ENCODE data around the gene NEDD4.
"Not testable (repeated sequence)": the region's sequence is repeated elsewhere in the genome, so short reads cannot be mapped to it uniquely, and the experiment has no call there.

Gene NEDD4

DNA sequence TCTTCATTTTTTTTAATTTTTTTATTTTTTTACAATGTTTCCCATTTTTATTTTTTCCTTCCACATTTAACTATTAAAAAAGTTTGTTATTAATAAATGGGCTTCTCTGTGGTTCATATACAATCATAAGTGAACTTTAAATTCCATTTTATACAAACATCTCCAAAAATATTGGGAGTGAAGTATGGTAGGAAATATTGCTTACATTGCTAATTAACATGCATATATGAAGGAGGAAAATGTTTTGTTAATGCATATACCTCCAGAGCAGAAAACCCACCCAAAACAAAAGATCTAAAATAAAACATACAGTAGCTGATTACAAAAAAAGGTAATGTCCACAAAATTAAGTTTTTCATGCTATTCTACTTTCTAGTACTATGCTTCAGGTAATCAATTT lies 9.9 kb upstream of the NEDD4 start:
- DNase-seq (ENCODE audit: low spot score); in situ Hi-C loops (cut with MboI; ENCODE audit: low pct_unique_long_range_greater_than_20kb, low sequenced_read_pairs, unreplicated experiment): not testable (repeated sequence)

DNA sequence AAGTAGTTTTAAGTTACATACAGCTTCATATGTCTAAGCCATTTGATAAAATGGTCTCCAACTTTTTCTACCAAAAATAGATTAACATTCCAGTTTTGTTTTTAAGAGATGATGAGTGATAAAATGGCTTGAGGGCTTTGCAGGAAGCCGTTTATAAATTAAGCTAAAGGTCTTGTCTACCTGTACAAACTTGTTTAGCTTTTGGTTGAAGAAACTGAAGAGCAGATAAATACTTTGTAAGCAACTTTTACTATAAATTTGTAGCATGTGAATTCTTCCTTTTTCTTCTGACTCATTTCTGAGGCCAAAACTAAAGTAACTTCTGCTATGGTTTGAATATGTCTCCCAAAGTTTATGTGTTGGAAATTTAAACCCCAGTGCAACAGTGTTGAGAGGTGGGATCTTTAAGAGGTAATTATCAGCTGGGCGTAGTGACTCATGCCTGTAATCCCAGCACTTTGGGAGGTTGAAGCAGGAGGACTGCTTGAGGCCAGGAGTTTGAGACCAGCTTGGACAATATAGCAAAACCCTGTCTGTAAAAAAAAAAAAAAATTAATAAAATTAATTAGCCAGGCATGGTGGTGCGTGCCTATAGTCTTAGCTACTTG lies 8.2 kb upstream of the NEDD4 start:
- in situ Hi-C loops (cut with MboI; ENCODE audit: low pct_unique_long_range_greater_than_20kb, low sequenced_read_pairs, unreplicated experiment), result no loop called here
- no peak for TF ChIP-seq CTCF (IDR thresholded peaks at IDR 0.05; ENCODE audit: extremely low read depth, insufficient read depth, missing control alignments)
- DNase-seq (ENCODE audit: low spot score), result no peak

DNA sequence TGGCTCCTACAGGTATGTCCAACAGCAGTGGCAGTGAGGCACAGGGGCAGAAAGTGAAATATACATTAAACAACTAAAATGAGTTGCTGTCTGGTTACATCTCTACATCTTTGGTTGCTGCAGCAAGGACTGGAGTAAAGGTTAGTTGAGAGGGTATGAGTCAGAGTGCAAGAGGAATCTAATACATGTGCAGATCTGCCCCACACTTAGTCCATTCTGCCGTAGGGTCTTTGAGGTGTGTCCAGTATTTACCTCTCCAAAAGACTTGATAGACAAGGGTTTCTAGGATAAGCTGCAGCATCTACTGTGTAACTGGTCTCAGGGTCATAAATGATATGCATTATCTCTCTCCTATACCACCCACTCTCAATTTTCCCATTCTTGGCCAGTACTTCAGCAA lies 6.2 kb upstream of the NEDD4 start:
- DNase-seq (ENCODE audit: low spot score), result no peak
- in situ Hi-C loops (cut with MboI; ENCODE audit: low pct_unique_long_range_greater_than_20kb, low sequenced_read_pairs, unreplicated experiment), result no loop called here
- no peak for TF ChIP-seq CTCF (IDR thresholded peaks at IDR 0.05; ENCODE audit: extremely low read depth, insufficient read depth, missing control alignments)

DNA sequence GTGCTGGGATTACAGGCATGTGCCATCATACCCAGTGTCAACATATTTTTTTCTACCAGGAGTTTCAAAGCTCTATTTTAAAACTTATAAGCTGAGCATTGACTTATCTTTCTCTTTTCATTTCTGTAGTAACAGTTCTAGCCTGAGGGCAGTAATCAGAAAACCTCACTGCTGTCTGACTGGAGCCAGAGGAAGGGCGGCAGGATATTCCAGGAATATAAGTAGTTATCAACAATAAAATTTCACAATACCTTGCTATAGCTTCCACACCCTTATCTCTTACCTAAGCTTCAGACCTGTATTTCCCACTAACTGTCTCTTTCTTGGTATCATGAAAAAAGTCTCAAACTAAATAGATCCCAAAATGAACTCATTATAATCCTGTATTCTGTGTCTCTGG lies 5.1 kb upstream of the NEDD4 start:
- DNase-seq (ENCODE audit: low spot score), result no peak
- TF ChIP-seq CTCF (IDR thresholded peaks at IDR 0.05; ENCODE audit: extremely low read depth, insufficient read depth, missing control alignments), result no peak
- in situ Hi-C loops (cut with MboI; ENCODE audit: low pct_unique_long_range_greater_than_20kb, low sequenced_read_pairs, unreplicated experiment), result no loop called here

DNA sequence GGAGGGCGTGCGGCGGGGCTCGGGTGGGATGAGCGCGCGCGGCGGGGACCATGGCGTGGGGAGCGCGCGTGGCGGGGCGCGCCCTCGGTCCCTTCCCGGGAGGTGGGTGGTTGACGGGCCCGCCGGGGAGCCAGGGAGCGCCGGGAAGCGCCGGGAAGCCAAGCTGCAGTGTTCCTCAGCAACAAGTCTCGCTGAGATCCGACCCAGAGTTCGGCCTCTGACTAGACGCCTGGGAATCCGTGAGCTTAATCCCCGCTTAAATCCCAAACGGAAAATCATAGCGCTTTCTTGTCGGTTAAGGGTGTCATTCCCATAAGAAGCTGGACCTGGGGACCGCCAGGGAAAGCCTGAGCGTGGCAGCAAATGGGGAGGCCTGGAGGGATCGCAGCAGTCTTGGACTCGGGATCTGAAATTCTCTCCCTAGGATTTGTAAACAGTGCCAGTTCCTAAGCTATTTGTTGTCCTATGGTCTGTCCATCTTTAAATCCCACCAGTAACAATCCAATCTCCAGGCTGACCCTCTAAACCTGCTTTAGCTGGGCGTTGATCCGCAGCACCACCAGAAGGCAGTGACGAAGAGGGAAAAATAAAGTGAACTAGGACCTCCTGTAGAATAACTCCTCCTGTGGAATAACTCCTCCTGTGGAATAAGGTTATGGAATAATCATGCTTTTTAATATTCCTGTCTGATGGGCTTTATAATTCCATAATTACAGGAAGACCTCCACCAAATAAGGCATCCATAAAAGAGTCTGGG lies 570 bp upstream of the NEDD4 start:
- DNase-seq (ENCODE audit: low spot score), result peak; percentile 19
- TF ChIP-seq CTCF (IDR thresholded peaks at IDR 0.05; ENCODE audit: extremely low read depth, insufficient read depth, missing control alignments), result no peak
- in situ Hi-C loops (cut with MboI; ENCODE audit: low pct_unique_long_range_greater_than_20kb, low sequenced_read_pairs, unreplicated experiment), result no loop called here

DNA sequence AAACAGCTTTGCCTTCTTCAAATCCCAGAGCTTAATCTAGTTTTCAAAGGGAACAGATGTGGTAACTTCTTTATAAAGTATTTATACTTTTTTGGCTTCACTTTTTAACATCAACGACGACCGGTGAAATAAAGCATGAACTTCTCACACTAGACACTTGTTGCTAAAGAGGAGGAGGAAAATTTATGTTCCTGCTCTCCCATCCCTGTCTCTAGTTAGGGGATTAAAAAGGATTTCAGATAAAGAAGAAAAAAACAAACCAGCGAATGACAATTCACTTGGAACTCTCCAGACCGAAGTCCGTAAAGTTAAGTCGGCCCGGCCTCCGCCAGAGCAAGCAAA lies 672 bp downstream of the NEDD4 start:
- no peak for TF ChIP-seq CTCF (IDR thresholded peaks at IDR 0.05; ENCODE audit: extremely low read depth, insufficient read depth, missing control alignments)
- in situ Hi-C loops (cut with MboI; ENCODE audit: low pct_unique_long_range_greater_than_20kb, low sequenced_read_pairs, unreplicated experiment), result no loop called here
- DNase-seq (ENCODE audit: low spot score), result no peak
